NB4 (cell line): ENCODE data around the gene CLRN3.

Source experiments
- MYC ChIP-seq: IDR thresholded peaks from 2 replicates; pipeline ENCODE4 v1.6.1; 2011; ENCODE audit warnings: low read depth, low read length
- POLR2A ChIP-seq: IDR thresholded peaks from 2 replicates; pipeline ENCODE4 v1.6.1; 2011; ENCODE audit warnings: mild to moderate bottlenecking; ENCODE audit not compliant: insufficient read length; ENCODE audit errors: extremely low read depth
- TF ChIP-seq, protein P1 (sequence below): IDR thresholded peaks from one replicate; pipeline ENCODE4 v1.5.1; 2012; ENCODE audit warnings: low read depth, low read length
- TF ChIP-seq, protein P2 (sequence below): IDR thresholded peaks from 2 replicates; pipeline ENCODE4 v1.6.1; 2011; ENCODE audit warnings: low read depth, low read length

DNA sequence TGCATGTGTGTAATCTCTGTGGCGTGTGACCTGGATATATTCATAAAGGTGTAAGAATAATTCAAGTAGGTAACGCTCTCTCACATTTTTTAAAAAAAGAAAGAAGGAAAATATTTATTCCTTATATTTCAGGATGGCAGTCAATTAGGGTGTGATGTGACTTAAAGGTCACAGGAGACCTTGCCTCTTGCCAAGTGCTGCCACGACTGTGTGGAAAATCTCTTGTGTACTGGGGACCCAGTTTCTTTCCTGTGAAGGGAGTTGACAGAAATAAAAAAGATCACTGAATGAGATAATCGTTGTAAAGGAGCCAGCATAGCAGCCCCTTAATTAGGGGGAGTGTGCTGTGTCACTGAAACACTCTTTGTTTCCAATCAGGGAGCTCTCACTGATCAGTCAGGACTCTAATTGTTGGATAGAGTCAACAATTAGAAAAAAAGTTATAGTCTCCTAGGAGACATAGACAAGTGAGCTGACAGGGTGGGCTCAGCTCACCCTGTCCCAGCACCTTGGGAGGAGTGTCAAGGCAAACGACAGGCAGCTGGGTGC, 45.2 kb upstream of the CLRN3 start:
- TF ChIP-seq, protein P1, sequence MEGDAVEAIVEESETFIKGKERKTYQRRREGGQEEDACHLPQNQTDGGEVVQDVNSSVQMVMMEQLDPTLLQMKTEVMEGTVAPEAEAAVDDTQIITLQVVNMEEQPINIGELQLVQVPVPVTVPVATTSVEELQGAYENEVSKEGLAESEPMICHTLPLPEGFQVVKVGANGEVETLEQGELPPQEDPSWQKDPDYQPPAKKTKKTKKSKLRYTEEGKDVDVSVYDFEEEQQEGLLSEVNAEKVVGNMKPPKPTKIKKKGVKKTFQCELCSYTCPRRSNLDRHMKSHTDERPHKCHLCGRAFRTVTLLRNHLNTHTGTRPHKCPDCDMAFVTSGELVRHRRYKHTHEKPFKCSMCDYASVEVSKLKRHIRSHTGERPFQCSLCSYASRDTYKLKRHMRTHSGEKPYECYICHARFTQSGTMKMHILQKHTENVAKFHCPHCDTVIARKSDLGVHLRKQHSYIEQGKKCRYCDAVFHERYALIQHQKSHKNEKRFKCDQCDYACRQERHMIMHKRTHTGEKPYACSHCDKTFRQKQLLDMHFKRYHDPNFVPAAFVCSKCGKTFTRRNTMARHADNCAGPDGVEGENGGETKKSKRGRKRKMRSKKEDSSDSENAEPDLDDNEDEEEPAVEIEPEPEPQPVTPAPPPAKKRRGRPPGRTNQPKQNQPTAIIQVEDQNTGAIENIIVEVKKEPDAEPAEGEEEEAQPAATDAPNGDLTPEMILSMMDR, result no peak
- TF ChIP-seq POLR2A, result no peak
- TF ChIP-seq MYC, result no peak
- TF ChIP-seq, protein P2, sequence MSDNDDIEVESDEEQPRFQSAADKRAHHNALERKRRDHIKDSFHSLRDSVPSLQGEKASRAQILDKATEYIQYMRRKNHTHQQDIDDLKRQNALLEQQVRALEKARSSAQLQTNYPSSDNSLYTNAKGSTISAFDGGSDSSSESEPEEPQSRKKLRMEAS, result no peak
